H1 (cell line): ENCODE measurements around the gene EPSTI1. TPM values are rescaled to one million over a fixed set of nuclear protein-coding genes. Genes with fewer than 3 reads are reported as not detected.

ENCODE experiments used
- CTCF ChIA-PET: fragments of 300-600 bp; sonication (Branson Sonifier 250); formaldehyde crosslinking; loops from one replicate; lab custom pipeline; 2021; ENCODE audit not compliant: partially characterized antibody; lab: Charles Lee
- POLR2A ChIA-PET: fragments of 300-600 bp; sonication (Branson Sonifier 250); formaldehyde crosslinking; loops from one replicate; lab custom pipeline; 2021; ENCODE audit warnings: inconsistent platforms; ENCODE audit not compliant: partially characterized antibody; lab: Charles Lee
- DNase-seq, 2 experiments: peaks; one replicate each; pipeline versions ENCODE4 v3.0.0 to v3.0.0-alpha.2; 2010 to 2022; ENCODE audit warnings: low spot score in 2 of 2, low read depth in 1 of 2, mixed read lengths in 1 of 2
- FAIRE-seq: peaks from 2 replicates; lab custom pipeline; 2011; peaks lifted over from hg19 to GRCh38; lab: Jason Lieb, UNC
- H2AFZ ChIP-seq: 2 replicates; pipeline ENCODE4 v1.8.1; 2012; ENCODE audit warnings: low read length, inconsistent platforms
- H2AK5ac ChIP-seq: 2 replicates; pipeline ENCODE4 v1.6.1; 2013; ENCODE audit warnings: low read depth, low read length
- H2BK120ac ChIP-seq: replicated peaks from 2 replicates; pipeline ENCODE3; 2013; ENCODE audit warnings: low read depth, low read length, inconsistent platforms
- H2BK12ac ChIP-seq: 2 replicates; pipeline ENCODE4 v1.6.1; 2013; ENCODE audit warnings: low read depth, low read length
- H2BK15ac ChIP-seq: 2 replicates; pipeline ENCODE4 v1.6.1; 2013; ENCODE audit warnings: low read length
- H2BK20ac ChIP-seq: 2 replicates; pipeline ENCODE4 v1.6.1; 2013; ENCODE audit warnings: low read length
- H2BK5ac ChIP-seq: 2 replicates; pipeline ENCODE4 v1.6.1; 2013; ENCODE audit warnings: low read depth, low read length
- H3K14ac ChIP-seq: 2 replicates; pipeline ENCODE4 v1.6.1; 2013; ENCODE audit warnings: inconsistent platforms; ENCODE audit not compliant: insufficient read length
- H3K18ac ChIP-seq: 2 replicates; pipeline ENCODE4 v1.6.1; 2013; ENCODE audit warnings: low read length; ENCODE audit errors: extremely low read depth
- H3K23ac ChIP-seq: 2 replicates; pipeline ENCODE4 v1.6.1; 2013; ENCODE audit warnings: inconsistent platforms; ENCODE audit not compliant: insufficient read length
- H3K23me2 ChIP-seq: 2 replicates; pipeline ENCODE4 v1.6.1; 2013; ENCODE audit warnings: low read depth, low read length
- H3K27ac ChIP-seq: 2 replicates; pipeline ENCODE4 v1.6.1; 2011; ENCODE audit warnings: low read depth, low read length, inconsistent platforms
- H3K27me3 ChIP-seq, 4 experiments: replicated peaks in 1 of 4; 1 replicate in 1 of 4; 2 replicates in 3 of 4; pipeline versions ENCODE4 v1.6.1 to v1.8.1; 2011 to 2013; ENCODE audit warnings: low read length in 3 of 4, mild to moderate bottlenecking in 3 of 4, inconsistent platforms in 2 of 4, mixed read lengths in 2 of 4, moderate library complexity in 1 of 4; ENCODE audit not compliant: control insufficient read depth in 3 of 4, insufficient read depth in 3 of 4; ENCODE audit errors: extremely low read depth in 1 of 4
- H3K36me3 ChIP-seq, 4 experiments: 2 replicates each; pipeline versions ENCODE4 v1.6.1 to v1.8.1; 2011 to 2013; ENCODE audit warnings: mild to moderate bottlenecking in 4 of 4, low read length in 3 of 4, moderate library complexity in 2 of 4, control low read depth in 1 of 4, inconsistent platforms in 1 of 4; ENCODE audit not compliant: insufficient read depth in 4 of 4, control insufficient read depth in 2 of 4
- H3K4ac ChIP-seq: replicated peaks from 2 replicates; pipeline ENCODE3; 2013; ENCODE audit warnings: low read length, low read depth, mixed read lengths, inconsistent platforms; ENCODE audit not compliant: insufficient read length
- H3K4me1 ChIP-seq, 4 experiments: replicated peaks in 1 of 4; 1 replicate in 1 of 4; 2 replicates in 3 of 4; pipeline versions ENCODE4 v1.6.1 to v1.8.1; 2011 to 2013; ENCODE audit warnings: low read length in 3 of 4, inconsistent platforms in 2 of 4, mixed read lengths in 1 of 4; ENCODE audit not compliant: insufficient read depth in 4 of 4, control insufficient read depth in 3 of 4
- H3K4me2 ChIP-seq, 2 experiments: 2 replicates each; pipeline versions ENCODE4 v1.6.1 to v1.8.1; 2011 to 2013; ENCODE audit warnings: low read depth in 2 of 2, low read length in 2 of 2, control low read depth in 1 of 2, inconsistent platforms in 1 of 2, mild to moderate bottlenecking in 1 of 2; ENCODE audit not compliant: insufficient read depth in 1 of 2
- H3K4me3 ChIP-seq, 4 experiments: fragments of 200-600, 300-600 bp in 1 of 4; sonication (generic), shearing (Covaris generic), sonication (Bioruptor Twin) in 1 of 4; 2 replicates each; pipeline versions ENCODE4 v1.5.1 to v1.8.1; 2011 to 2016; ENCODE audit warnings: low read length in 4 of 4, low read depth in 3 of 4, control low read depth in 2 of 4, inconsistent platforms in 2 of 4, mild to moderate bottlenecking in 2 of 4, mixed read lengths in 1 of 4, moderate library complexity in 1 of 4; ENCODE audit not compliant: insufficient read depth in 2 of 4; ENCODE audit errors: extremely low read depth in 1 of 4
- H3K56ac ChIP-seq: replicated peaks from 2 replicates; pipeline ENCODE3; 2013; ENCODE audit warnings: low read depth, mild to moderate bottlenecking, mixed read lengths, low read length, inconsistent platforms; ENCODE audit not compliant: insufficient read length
- H3K79me1 ChIP-seq: 2 replicates; pipeline ENCODE4 v1.6.1; 2013; ENCODE audit warnings: low read depth, low read length, control low read depth
- H3K79me2 ChIP-seq, 2 experiments: 2 replicates each; pipeline versions ENCODE4 v1.6.1 to v1.8.1; 2012 to 2013; ENCODE audit warnings: low read length in 2 of 2, mild to moderate bottlenecking in 2 of 2, inconsistent platforms in 1 of 2; ENCODE audit not compliant: insufficient read depth in 2 of 2, control insufficient read depth in 1 of 2
- H3K9ac ChIP-seq, 4 experiments: replicated peaks in 1 of 4; 1 replicate in 1 of 4; 2 replicates in 3 of 4; pipeline versions ENCODE4 v1.6.1 to v1.8.1; 2011 to 2013; ENCODE audit warnings: low read depth in 3 of 4, low read length in 3 of 4, control low read depth in 2 of 4, mild to moderate bottlenecking in 2 of 4, moderate library complexity in 2 of 4, inconsistent platforms in 1 of 4; ENCODE audit errors: extremely low read depth in 1 of 4
- H3K9me3 ChIP-seq, 2 experiments: 2 replicates each; pipeline versions ENCODE4 v1.6.1 to v1.8.1; 2012 to 2013; ENCODE audit warnings: mild to moderate bottlenecking in 2 of 2, moderate library complexity in 2 of 2, control low read depth in 1 of 2, inconsistent platforms in 1 of 2, low read depth in 1 of 2, low read length in 1 of 2, mixed read lengths in 1 of 2; ENCODE audit not compliant: insufficient read depth in 2 of 2
- H4K20me1 ChIP-seq, 2 experiments: replicated peaks in 1 of 2; 2 replicates each; pipeline versions ENCODE3 to v1.8.1; 2011 to 2013; ENCODE audit warnings: inconsistent platforms in 2 of 2, low read length in 2 of 2, mild to moderate bottlenecking in 1 of 2; ENCODE audit not compliant: insufficient read depth in 2 of 2, control insufficient read depth in 1 of 2
- H4K5ac ChIP-seq: 2 replicates; pipeline ENCODE4 v1.6.1; 2013; ENCODE audit warnings: low read length, low read depth, mixed read lengths, inconsistent platforms; ENCODE audit not compliant: insufficient read length
- H4K8ac ChIP-seq: 2 replicates; pipeline ENCODE4 v1.8.0; 2013; ENCODE audit warnings: mild to moderate bottlenecking, moderate library complexity, low read length, inconsistent platforms; ENCODE audit not compliant: insufficient read depth; ENCODE audit errors: extremely low read depth
- H4K91ac ChIP-seq: replicated peaks from 2 replicates; pipeline ENCODE3; 2013; ENCODE audit warnings: low read length, mixed read lengths, inconsistent platforms; ENCODE audit not compliant: insufficient read length
- ASH2L ChIP-seq: fragments of 200-600, 300-600 bp; sonication (generic); IDR thresholded peaks from one replicate; pipeline ENCODE4 v1.7.1; 2017; ENCODE audit warnings: low read length
- BACH1 ChIP-seq: IDR thresholded peaks from 2 replicates; pipeline ENCODE4 v1.6.1; 2012; ENCODE audit warnings: low read length, improper control_type of control experiment
- BCL11A ChIP-seq, 2 experiments: IDR thresholded peaks; one replicate each; pipeline ENCODE4 v1.6.1; 2011; ENCODE audit warnings: low read depth in 2 of 2, low read length in 2 of 2, mild to moderate bottlenecking in 2 of 2
- E2F6 ChIP-seq: IDR thresholded peaks from 2 replicates; pipeline ENCODE4 v1.6.1; 2012; ENCODE audit warnings: inconsistent platforms
- GTF2F1 ChIP-seq: IDR thresholded peaks from 2 replicates; pipeline ENCODE4 v1.6.1; 2012; ENCODE audit warnings: low read depth, low read length, improper control_type of control experiment, borderline replicate concordance
- KDM1A ChIP-seq: fragments of 200-600, 300-600 bp; sonication (generic); IDR thresholded peaks from 2 replicates; pipeline ENCODE4 v1.7.1; 2016; ENCODE audit warnings: mild to moderate bottlenecking, low read length, borderline replicate concordance
- KDM5A ChIP-seq: fragments of 200-600 bp; IDR thresholded peaks from 2 replicates; pipeline ENCODE4 v1.7.1; 2012; ENCODE audit warnings: mild to moderate bottlenecking, low read length, inconsistent platforms, mixed read lengths
- NANOG ChIP-seq: IDR thresholded peaks from 2 replicates; pipeline ENCODE4 v1.6.1; 2011; ENCODE audit warnings: low read length, low read depth, mild to moderate bottlenecking, inconsistent platforms; ENCODE audit not compliant: insufficient read depth, poor library complexity, severe bottlenecking
- POU5F1 ChIP-seq: IDR thresholded peaks from 2 replicates; pipeline ENCODE4 v1.6.1; 2011; ENCODE audit warnings: low read depth, mild to moderate bottlenecking, low read length, moderate library complexity
- SUZ12 ChIP-seq: fragments of 200-600 bp; sonication (generic); IDR thresholded peaks from 2 replicates; pipeline ENCODE4 v1.6.1; 2012; ENCODE audit warnings: mild to moderate bottlenecking, inconsistent platforms, low read length, moderate library complexity, mixed read lengths
- TCF12 ChIP-seq: IDR thresholded peaks from 2 replicates; pipeline ENCODE4 v1.6.1; 2011; ENCODE audit warnings: low read depth, mild to moderate bottlenecking, low read length
- YY1 ChIP-seq: IDR thresholded peaks from 2 replicates; pipeline ENCODE4 v1.6.1; 2011; ENCODE audit warnings: low read depth, mild to moderate bottlenecking, low read length
- WGBS, 2 experiments: shearing (Covaris generic) in 1 of 2; methylation state at CpG; one replicate each; pipeline versions ENCODE4 v1.1.6 to v1.1.7; 2013 to 2015; ENCODE audit warnings: low lambda C conversion rate in 2 of 2, mixed read lengths in 2 of 2, inconsistent platforms in 1 of 2, low coverage in 1 of 2, missing lambda C conversion rate in 1 of 2; ENCODE audit not compliant: insufficient replicate concordance in 2 of 2, insufficient coverage in 1 of 2, insufficient read length in 1 of 2; ENCODE audit errors: extremely low coverage in 1 of 2, missing lambda C conversion rate in 1 of 2; 5-methylcytosine and 5-hydroxymethylcytosine counted together
- polyA plus RNA-seq, 7 experiments: library from polyadenylated mRNA; depleted of rRNA in 3 of 7; stranded (reverse) in 5 of 7; unstranded in 2 of 7; fragments of >200 nt in 5 of 7; fragments of 200-250 nt in 2 of 7; gene quantifications; 1 replicate in 5 of 7; 2 replicates in 1 of 7; 4 replicates in 1 of 7; pipeline versions ENCODE4 v1.2.1 to v1.2.3, GENCODE V29; 2011 to 2013; ENCODE audit warnings: missing spikeins in 2 of 7, mixed read lengths in 2 of 7
- total RNA-seq: library from RNA; stranded (reverse); fragmentation: NEBNext Ultra II Directional; extraction: Animal tissue kit (Norgen Biotek cat#: 25700); gene quantifications from 2 replicates; pipeline ENCODE4 v1.2.1, GENCODE V29; 2021

The EPSTI1 gene
- total and polyA plus RNA-seq, 2 of the 8 experiments (the other 6 are each of a cell fraction or from before 2014, with no cell fraction given), result 0.23 to 0.37 TPM

- H3K14ac ChIP-seq, result no peak overlapping the region
- no peaks in the 10 kb centered on the region for H3K9me3 ChIP-seq
- CTCF ChIA-PET, result interaction anchor here (1.1 to 1.4 kb wide), 2 partner anchors 29 to 69 kb away, joined by 4 read pairs; no protein-coding TSS in a partner anchor
- H3K79me1 ChIP-seq, result no peaks in the 10 kb centered on the region
- no peaks in the 10 kb centered on the region for H3K23me2 ChIP-seq
- no peak overlapping the region for H3K18ac ChIP-seq
- no peaks in the 10 kb centered on the region for H3K36me3 ChIP-seq
- H2BK15ac ChIP-seq, result no peak overlapping the region
- DNase-seq (no peak), FAIRE-seq (no peak)
- no peak overlapping the region for H4K91ac ChIP-seq
- H2BK5ac ChIP-seq, result no peak overlapping the region
- WGBS, 2 experiments, result 92% methylated on average over 4 of the region's 4 CpGs; no CpG with 5 or more reads in 1 of the 2 experiments
- no peaks in the 10 kb centered on the region for H3K27me3 ChIP-seq
- no peaks in the 10 kb centered on the region for H3K4me1 ChIP-seq
- no peak overlapping the region for H3K9ac ChIP-seq
- no peak overlapping the region for H3K4me2 ChIP-seq
- H2AK5ac ChIP-seq, result no peak overlapping the region
- H3K4ac ChIP-seq, result no peak overlapping the region
- TF ChIP-seq KDM1A (no peak), ASH2L (no peak), SUZ12 (no peak), YY1 (no peak), BACH1 (no peak), KDM5A (no peak), E2F6 (no peak), BCL11A (IDR thresholded peaks at IDR 0.05; ENCODE audit: low read depth in 2 of 2, low read length in 2 of 2) (no peak), NANOG (no peak), TCF12 (no peak), GTF2F1 (no peak), POU5F1 (no peak)
- no peak overlapping the region for H4K8ac ChIP-seq
- POLR2A ChIA-PET, result no interaction called here
- H2AFZ ChIP-seq, result no peak overlapping the region
- H3K56ac ChIP-seq, result no peak overlapping the region
- H4K20me1 ChIP-seq, result no peaks in the 10 kb centered on the region
- H3K23ac ChIP-seq, result no peak overlapping the region
- H3K27ac ChIP-seq, result no peak overlapping the region
- no peaks in the 10 kb centered on the region for H3K79me2 ChIP-seq
- no peak overlapping the region for H4K5ac ChIP-seq
- H2BK20ac ChIP-seq, result no peak overlapping the region
- no peak overlapping the region for H2BK12ac ChIP-seq
- H2BK120ac ChIP-seq, result no peak overlapping the region
- H3K4me3 ChIP-seq, result no peak overlapping the region
Measured at GRCh38 chr13:42906257-42906656, 85.8 kb downstream of the EPSTI1 start.
